H9 (cell line): ENCODE data around the gene XRCC6. TPM values are rescaled to one million over a fixed set of nuclear protein-coding genes. Genes with fewer than 3 reads are reported as not detected.

Experiments used
- DNase-seq: peaks from one replicate; pipeline ENCODE4 v3.0.0-alpha.2; 2017
- H2AFZ ChIP-seq: one replicate; pipeline ENCODE4 v1.6.1; 2013; ENCODE audit warnings: mild to moderate bottlenecking, low read length, control low read depth, moderate library complexity
- H2AK5ac ChIP-seq: 2 replicates; pipeline ENCODE4 v1.6.1; 2013; ENCODE audit warnings: low read length, control low read depth, mixed read lengths; ENCODE audit not compliant: insufficient read length
- H2BK120ac ChIP-seq: one replicate; pipeline ENCODE4 v1.6.1; 2013; ENCODE audit warnings: low read depth, mild to moderate bottlenecking, low read length, control low read depth, inconsistent platforms; ENCODE audit not compliant: poor library complexity, severe bottlenecking
- H2BK12ac ChIP-seq: 2 replicates; pipeline ENCODE4 v1.6.1; 2013; ENCODE audit warnings: low read length, control low read depth, mixed read lengths, low read depth; ENCODE audit not compliant: insufficient read length
- H2BK15ac ChIP-seq: 2 replicates; pipeline ENCODE4 v1.6.1; 2013; ENCODE audit warnings: low read depth, low read length, control low read depth
- H2BK20ac ChIP-seq: one replicate; pipeline ENCODE4 v1.6.1; 2013; ENCODE audit warnings: low read depth, mild to moderate bottlenecking, low read length, control low read depth, inconsistent platforms; ENCODE audit not compliant: poor library complexity, severe bottlenecking
- H2BK5ac ChIP-seq: 2 replicates; pipeline ENCODE4 v1.6.1; 2013; ENCODE audit warnings: low read length, control low read depth, mixed read lengths; ENCODE audit not compliant: insufficient read length
- H3K14ac ChIP-seq: 2 replicates; pipeline ENCODE4 v1.6.1; 2013; ENCODE audit warnings: low read length, control low read depth; ENCODE audit not compliant: insufficient read depth
- H3K18ac ChIP-seq: 2 replicates; pipeline ENCODE4 v1.6.1; 2013; ENCODE audit warnings: low read depth, mild to moderate bottlenecking, mixed read lengths, low read length, control low read depth; ENCODE audit not compliant: insufficient read length
- H3K23ac ChIP-seq: 2 replicates; pipeline ENCODE4 v1.6.1; 2013; ENCODE audit warnings: low read length, control low read depth, mixed read lengths, low read depth; ENCODE audit not compliant: insufficient read length
- H3K23me2 ChIP-seq: 2 replicates; pipeline ENCODE4 v1.6.1; 2013; ENCODE audit warnings: low read depth, mild to moderate bottlenecking, mixed read lengths, low read length, control low read depth; ENCODE audit not compliant: insufficient read length, poor library complexity, severe bottlenecking
- H3K27ac ChIP-seq: 2 replicates; pipeline ENCODE4 v1.5.1; 2013; ENCODE audit warnings: low read length, control low read depth, mixed read lengths, low read depth; ENCODE audit not compliant: insufficient read length
- H3K27me3 ChIP-seq: 2 replicates; pipeline ENCODE4 v1.6.1; 2013; ENCODE audit warnings: low read length, control low read depth, inconsistent platforms; ENCODE audit not compliant: insufficient read depth
- H3K4ac ChIP-seq: 2 replicates; pipeline ENCODE4 v1.6.1; 2013; ENCODE audit warnings: low read depth, mild to moderate bottlenecking, control low read depth, inconsistent platforms, low read length, moderate library complexity
- H3K4me1 ChIP-seq: 2 replicates; pipeline ENCODE4 v1.6.1; 2013; ENCODE audit warnings: low read length, control low read depth, inconsistent platforms; ENCODE audit not compliant: insufficient read depth
- H3K4me2 ChIP-seq: 2 replicates; pipeline ENCODE4 v1.6.1; 2013; ENCODE audit warnings: low read length, control low read depth, mixed read lengths; ENCODE audit not compliant: insufficient read length, insufficient read depth
- H3K56ac ChIP-seq: 2 replicates; pipeline ENCODE4 v1.6.1; 2013; ENCODE audit warnings: low read depth, mild to moderate bottlenecking, mixed read lengths, low read length, control low read depth; ENCODE audit not compliant: insufficient read length
- H3K79me1 ChIP-seq: 2 replicates; pipeline ENCODE4 v1.6.1; 2013; ENCODE audit warnings: low read depth, mild to moderate bottlenecking, moderate library complexity, low read length, control low read depth, inconsistent platforms; ENCODE audit not compliant: insufficient read depth, poor library complexity, severe bottlenecking
- H3K79me2 ChIP-seq: 2 replicates; pipeline ENCODE4 v1.6.1; 2013; ENCODE audit warnings: low read length, control low read depth, inconsistent platforms; ENCODE audit not compliant: insufficient read depth
- H3K9ac ChIP-seq: 2 replicates; pipeline ENCODE4 v1.6.1; 2013; ENCODE audit warnings: low read length, control low read depth, mixed read lengths; ENCODE audit not compliant: insufficient read length; ENCODE audit errors: extremely low read depth
- H3K9me3 ChIP-seq: one replicate; pipeline ENCODE4 v1.6.1; 2013; ENCODE audit warnings: low read depth, low read length, inconsistent platforms; ENCODE audit not compliant: control insufficient read depth
- H3T11ph ChIP-seq: one replicate; pipeline ENCODE4 v1.6.1; 2013; ENCODE audit warnings: mild to moderate bottlenecking, low read length, control low read depth, inconsistent platforms
- H4K20me1 ChIP-seq: one replicate; pipeline ENCODE4 v1.6.1; 2013; ENCODE audit not compliant: control insufficient read depth, insufficient read length, insufficient read depth
- H4K5ac ChIP-seq: 2 replicates; pipeline ENCODE4 v1.6.1; 2013; ENCODE audit warnings: low read depth, mild to moderate bottlenecking, mixed read lengths, low read length, control low read depth; ENCODE audit not compliant: insufficient read length
- H4K8ac ChIP-seq: replicated peaks from 2 replicates; pipeline ENCODE4 v1.6.1; 2013; ENCODE audit warnings: low read length, control low read depth, mixed read lengths, low read depth; ENCODE audit not compliant: insufficient read length
- H4K91ac ChIP-seq: 2 replicates; pipeline ENCODE4 v1.6.1; 2013; ENCODE audit warnings: low read depth, mild to moderate bottlenecking, moderate library complexity, mixed read lengths, low read length, control low read depth; ENCODE audit not compliant: insufficient read length
- H3K27ac Mint-ChIP-seq, 3 experiments: 2 replicates in 2 of 3; 3 replicates in 1 of 3; pipeline ENCODE4 v1.8.0; 2020 to 2021; ENCODE audit warnings: mixed read lengths in 3 of 3, mild to moderate bottlenecking in 1 of 3, moderate library complexity in 1 of 3
- H3K27me3 Mint-ChIP-seq: 2 replicates; pipeline ENCODE4 v1.8.0; 2021; ENCODE audit warnings: low read depth, mild to moderate bottlenecking, moderate library complexity, mixed read lengths
- H3K36me3 Mint-ChIP-seq, 3 experiments: 2 replicates in 2 of 3; 3 replicates in 1 of 3; pipeline ENCODE4 v1.8.0; 2020 to 2021; ENCODE audit warnings: low read depth in 3 of 3, mixed read lengths in 3 of 3; ENCODE audit not compliant: insufficient read depth in 1 of 3
- H3K4me1 Mint-ChIP-seq, 2 experiments: 2 replicates each; pipeline ENCODE4 v1.8.0; 2020; ENCODE audit warnings: mixed read lengths in 2 of 2
- H3K4me3 Mint-ChIP-seq, 2 experiments: 2 replicates in 1 of 2; 3 replicates in 1 of 2; pipeline ENCODE4 v1.8.0; 2020 to 2021; ENCODE audit warnings: mild to moderate bottlenecking in 2 of 2, mixed read lengths in 2 of 2, moderate library complexity in 1 of 2
- H3K9me3 Mint-ChIP-seq, 2 experiments: 2 replicates in 1 of 2; 3 replicates in 1 of 2; pipeline ENCODE4 v1.8.0; 2020; ENCODE audit warnings: mild to moderate bottlenecking in 2 of 2, mixed read lengths in 2 of 2, moderate library complexity in 1 of 2
- CTCF ChIP-seq: fragments of 200-600 bp; sonication (generic); conservative IDR thresholded peaks from 3 replicates; pipeline ENCODE4 v1.8.0; 2021; ENCODE audit warnings: antibody characterized with exemption, mild to moderate bottlenecking
- WGBS: extraction: QIAGEN DNeasy Blood & Tissue Kit; methylation state at CpG from one replicate; pipeline ENCODE4 v1.1.7; 2013; ENCODE audit warnings: missing lambda C conversion rate, low lambda C conversion rate, mixed read lengths; ENCODE audit not compliant: insufficient read length; ENCODE audit errors: extremely low coverage; 5-methylcytosine and 5-hydroxymethylcytosine counted together
- total RNA-seq: library from RNA; stranded (reverse); gene quantifications from 2 replicates; pipeline ENCODE4 v1.2.1, GENCODE V29; 2021

XRCC6 gene
- total RNA-seq, 1 experiment from 2014 or later, result 461 TPM

- Histone ChIP-seq H3K27me3 (no peaks in the 10 kb centered on the region), H4K8ac (no peak overlapping the region), H3K23me2 (no peaks in the 10 kb centered on the region), H3K79me1 (peaks cover 4% of the 10 kb centered on the region), H3K79me2 (no peaks in the 10 kb centered on the region), H3K14ac (no peak overlapping the region), H3K4me1 (no peaks in the 10 kb centered on the region), H2BK15ac (no peak overlapping the region), H2BK5ac (no peak overlapping the region), H3K4ac (no peak overlapping the region), H4K20me1 (no peaks in the 10 kb centered on the region), H2AK5ac (no peak overlapping the region), H2BK120ac (no peak overlapping the region), H3K27ac (no peak overlapping the region), H2BK20ac (no peak overlapping the region), H3K9ac (no peak overlapping the region), H3K9me3 (no peaks in the 10 kb centered on the region), H3K23ac (no peak overlapping the region), H3K56ac (no peak overlapping the region), H3T11ph (no peak overlapping the region), H4K5ac (no peak overlapping the region), H2BK12ac (no peak overlapping the region), H2AFZ (no peak overlapping the region), H3K18ac (no peak overlapping the region), H4K91ac (no peak overlapping the region), H3K4me2 (no peak overlapping the region)
- no peak for DNase-seq
- Mint-ChIP-seq H3K27ac (peak overlapping the region in 1 of 3 experiments; percentile 14; a peak in 2 of 7 replicates), H3K4me3 (no peak overlapping the region), H3K4me1 (no peaks in the 10 kb centered on the region), H3K9me3 (no peaks in the 10 kb centered on the region), H3K27me3 (no peaks in the 10 kb centered on the region), H3K36me3 (peaks cover 38 to 55% (median 44%) of the 10 kb centered on the region in 3 experiments; a peak in 6 of 7 replicates)
- TF ChIP-seq CTCF, result no peak
- WGBS, result no CpG with 5 or more reads among the region's 12 CpGs
Measured at GRCh38 chr22:41674846-41675340, 53.8 kb downstream of the XRCC6 start.
